ENCODE measurements around the gene NRXN2.

NRXN2 gene

GRCh38 chr11:64652586-64653387, 70.2 kb downstream of the NRXN2 start:
- DNase-seq (ENCODE audit: low read depth in 2 of 2): peak; percentile 57 to 87

GRCh38 chr11:64650923-64651523, 72.0 kb downstream of the NRXN2 start:
- DNase-seq (ENCODE audit: low read depth in 2 of 2): no peak

DNA sequence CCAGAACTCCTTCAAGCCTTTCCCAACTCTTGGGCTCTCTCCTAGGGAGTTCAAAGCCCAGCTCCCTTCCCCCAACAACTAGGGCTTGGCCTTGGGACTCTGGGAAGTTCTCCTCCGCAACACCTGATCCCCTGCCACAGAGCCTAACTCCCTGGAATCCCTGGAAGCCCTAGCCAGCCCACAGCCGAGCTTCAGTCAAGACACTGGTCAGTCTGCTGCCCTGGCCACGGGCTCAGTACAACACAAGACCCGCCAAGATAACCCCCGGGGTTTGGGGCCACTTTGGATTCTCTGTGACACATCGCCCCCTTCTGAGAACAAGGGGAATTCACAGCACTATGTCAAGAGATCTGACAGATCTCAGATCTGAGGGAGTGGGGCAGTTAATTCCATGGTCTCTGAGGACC, 73.7 kb downstream of the NRXN2 start:
- no peak for DNase-seq (ENCODE audit: low read depth in 2 of 2)

DNA sequence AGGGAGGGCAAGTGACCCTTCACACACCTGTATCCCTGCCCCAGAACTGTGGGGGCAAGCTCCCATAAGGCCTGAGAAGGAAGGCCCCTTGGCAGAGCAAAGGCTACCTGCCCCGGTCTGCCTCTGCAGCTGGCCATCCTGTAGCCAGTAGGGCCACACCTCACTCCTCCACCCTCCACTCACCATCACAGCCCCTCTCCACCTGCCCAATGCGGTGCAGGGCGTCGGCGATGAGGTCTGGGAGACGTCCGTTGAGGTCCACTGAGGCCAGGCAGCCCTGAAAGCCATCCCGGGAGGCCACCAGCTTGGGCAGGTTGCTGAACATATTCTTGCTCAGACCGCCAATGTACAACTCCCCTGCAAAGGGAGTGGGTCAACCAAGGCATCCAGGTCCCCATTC, 74.4 kb downstream of the NRXN2 start:
- no peak for DNase-seq (ENCODE audit: low read depth in 2 of 2)

DNA sequence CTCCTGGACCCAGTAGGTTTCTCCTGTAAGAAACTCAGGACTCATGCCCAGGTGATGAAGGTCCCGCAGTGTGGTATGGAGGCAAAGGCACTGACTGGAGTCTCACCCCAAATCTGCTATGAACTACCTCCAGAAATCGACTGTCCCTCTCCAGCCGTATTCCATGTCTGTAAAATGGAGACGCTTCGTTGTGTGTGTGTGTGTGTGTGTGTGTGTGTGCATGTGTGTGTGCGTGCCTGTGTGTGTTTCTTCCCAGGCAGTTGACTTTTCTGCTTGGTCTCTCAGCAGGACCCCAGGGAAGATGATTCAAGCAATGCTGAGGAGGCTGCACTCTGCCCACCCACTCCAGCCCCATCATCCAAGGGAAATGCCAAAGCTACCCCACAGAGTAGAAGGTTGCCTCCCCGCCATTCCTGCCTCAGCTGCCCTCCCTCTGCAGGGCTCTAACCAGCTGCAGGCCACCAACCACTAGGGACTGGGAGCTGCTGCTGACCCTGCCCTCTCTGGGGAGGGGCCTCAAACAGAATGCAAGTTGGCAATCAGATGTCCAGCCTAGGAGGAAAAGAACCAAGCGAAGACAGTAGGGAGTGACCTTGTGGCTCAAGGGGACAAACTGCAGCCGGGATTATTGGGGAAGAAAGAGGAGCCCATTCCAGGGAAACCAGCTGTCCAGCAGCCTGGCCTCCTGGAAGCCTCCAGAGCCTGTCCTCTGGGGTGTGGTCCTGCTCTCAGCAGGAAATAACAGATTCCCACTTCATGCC, 75.8 kb downstream of the NRXN2 start:
- no peak for DNase-seq (ENCODE audit: low read depth in 2 of 2)

DNA sequence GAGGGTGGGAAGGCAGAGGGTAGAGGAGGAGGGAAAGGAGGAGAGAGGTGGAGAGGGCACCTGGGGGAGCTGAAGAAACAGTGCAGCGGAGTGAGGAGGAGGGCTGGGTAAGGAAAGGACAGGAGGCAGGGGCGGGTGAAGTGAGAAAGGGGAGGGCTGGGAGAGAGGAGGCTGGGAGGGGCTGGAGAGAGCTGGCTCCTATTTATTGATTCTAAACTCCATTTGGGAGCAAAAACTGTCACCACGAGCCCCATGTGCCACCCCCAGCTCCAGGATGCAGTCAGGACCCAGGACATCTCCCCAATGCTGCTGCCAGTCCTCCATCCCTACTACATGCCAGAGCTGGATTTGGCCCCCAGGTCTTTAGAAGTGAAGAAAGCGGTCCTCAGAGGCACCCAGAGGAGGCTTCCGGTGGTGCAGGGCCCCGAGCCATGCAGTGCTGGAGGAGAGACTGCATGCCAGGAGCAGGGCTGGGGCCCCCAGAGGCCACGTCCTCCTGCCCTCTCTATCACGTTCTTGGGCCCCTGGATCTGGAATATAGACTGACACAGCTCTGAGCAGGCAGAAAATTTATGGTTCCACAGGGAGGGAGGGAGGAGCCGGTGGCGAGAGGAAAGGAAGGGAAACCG, 78.2 kb downstream of the NRXN2 start:
- DNase-seq (ENCODE audit: low read depth in 2 of 2): no peak

GRCh38 chr11:64643920-64644646, 78.9 kb downstream of the NRXN2 start:
- no peak for DNase-seq (ENCODE audit: low read depth in 2 of 2)

DNA sequence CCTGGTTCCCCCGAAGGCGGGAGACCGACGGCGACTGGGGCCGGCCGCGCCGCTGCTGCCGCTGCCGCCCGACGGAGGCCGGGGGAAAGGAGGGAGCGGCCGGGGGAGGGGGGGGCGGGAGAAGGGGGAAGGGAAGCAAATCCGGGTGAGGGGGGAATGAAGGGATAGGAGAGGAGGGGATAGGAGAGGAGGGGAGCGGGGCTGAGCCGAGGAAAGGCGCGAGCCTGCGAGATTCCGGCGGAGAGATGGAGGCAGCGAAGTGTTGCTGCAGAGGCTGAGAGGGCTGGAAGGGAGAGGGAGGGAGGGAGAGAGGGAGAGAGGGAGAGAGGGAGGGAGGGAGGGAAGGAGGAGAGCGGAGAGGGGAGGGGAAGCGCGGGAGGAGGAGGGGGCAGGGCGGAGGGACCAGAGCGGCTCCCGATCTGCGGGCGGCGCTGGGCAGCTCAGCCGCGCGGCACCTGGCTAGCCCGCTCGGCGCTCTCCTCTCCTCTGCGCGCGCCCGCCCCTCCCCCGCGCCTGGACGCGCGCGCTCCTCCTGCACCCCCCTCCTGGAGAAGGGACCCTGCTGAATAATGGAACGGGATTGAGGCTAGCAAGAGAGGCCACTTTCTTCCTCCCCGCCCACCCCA, 79.6 kb downstream of the NRXN2 start:
- DNase-seq (ENCODE audit: low read depth in 2 of 2): no peak

- DNase-seq (ENCODE audit: low read depth in 2 of 2): no peak
Measured at GRCh38 chr11:64642871-64643255, 80.1 kb downstream of the NRXN2 start.

GRCh38 chr11:64642418-64642735, 80.6 kb downstream of the NRXN2 start:
- no peak for DNase-seq (ENCODE audit: low read depth in 2 of 2)

DNA sequence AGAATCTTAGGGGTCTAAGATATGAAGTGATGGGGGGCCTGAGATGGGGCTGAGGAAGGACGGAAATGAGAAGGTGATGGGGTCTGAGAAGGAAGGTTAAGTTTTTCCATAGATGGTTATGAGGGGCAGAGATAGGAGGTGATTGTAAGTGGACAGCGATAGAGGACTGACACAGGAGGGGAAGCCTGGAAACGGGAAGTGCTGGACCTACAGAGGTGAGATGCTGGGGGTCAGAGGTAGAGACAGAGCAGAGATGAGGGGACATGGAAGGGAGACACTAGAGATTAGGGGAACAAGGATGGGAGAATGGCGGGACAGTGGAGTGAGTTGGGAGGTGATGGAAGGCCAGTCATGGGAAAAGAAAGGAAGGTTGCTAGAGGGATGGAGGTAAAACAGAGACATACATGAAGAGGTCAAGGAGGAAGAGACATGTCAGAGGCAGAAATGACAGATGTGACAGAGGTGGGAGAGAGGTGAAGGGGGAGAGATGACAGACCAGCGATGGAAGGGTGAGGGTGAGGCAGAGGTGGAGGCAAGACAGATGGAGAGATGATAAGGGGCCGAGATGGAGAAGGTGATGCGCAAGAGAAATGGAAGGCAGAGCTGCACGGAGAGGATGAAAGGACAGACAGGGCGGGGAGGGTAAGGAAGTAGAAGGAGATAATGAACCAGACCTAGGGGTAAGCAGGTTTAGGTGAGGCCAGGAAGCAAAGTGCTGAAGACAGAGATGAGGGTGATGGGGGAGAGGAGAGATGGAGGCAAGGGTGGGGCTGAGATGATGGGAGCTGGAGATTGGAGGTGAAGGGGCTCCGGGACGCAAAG, 81.2 kb downstream of the NRXN2 start:
- no peak for DNase-seq (ENCODE audit: low read depth in 2 of 2)

DNA sequence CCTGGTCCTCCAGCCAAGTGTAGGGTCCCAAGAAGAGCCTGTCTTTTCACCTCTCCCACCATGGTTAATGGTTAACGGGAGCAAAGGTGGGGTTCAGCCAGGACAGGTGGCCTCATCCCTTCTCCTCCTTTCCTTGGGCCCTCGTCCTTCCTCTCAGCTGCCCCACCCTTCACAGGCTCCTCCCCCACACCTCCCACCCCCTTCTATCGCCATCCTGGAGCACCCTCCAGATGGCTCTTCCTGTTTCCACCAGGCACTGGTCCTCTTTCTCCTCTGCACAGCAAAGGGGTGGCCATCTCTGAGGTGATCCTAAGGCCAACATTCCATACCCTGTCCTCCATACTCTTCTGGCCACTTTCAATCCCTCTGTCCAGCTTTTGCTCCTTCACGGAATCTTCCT, 83.1 kb downstream of the NRXN2 start:
- DNase-seq (ENCODE audit: low read depth in 2 of 2): no peak

DNA sequence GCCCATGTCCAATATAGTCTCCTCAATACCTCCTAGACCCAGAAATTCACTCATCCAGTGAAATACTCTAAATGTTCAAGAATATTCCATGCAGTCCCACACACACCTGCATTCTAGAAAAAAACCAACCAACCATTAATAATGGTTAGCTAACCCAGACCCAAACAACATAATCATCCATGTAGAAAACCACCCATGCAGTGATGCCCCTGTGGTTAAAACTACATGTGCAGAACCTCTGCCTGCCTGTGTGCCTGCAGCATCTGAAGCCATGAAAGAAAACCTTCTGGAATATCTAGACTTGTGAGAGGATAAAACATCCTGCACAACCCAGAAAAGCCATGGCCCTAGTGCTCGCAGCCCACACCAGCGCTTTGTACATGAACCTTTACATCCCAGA, 84.2 kb downstream of the NRXN2 start:
- no peak for DNase-seq (ENCODE audit: low read depth in 2 of 2)

DNA sequence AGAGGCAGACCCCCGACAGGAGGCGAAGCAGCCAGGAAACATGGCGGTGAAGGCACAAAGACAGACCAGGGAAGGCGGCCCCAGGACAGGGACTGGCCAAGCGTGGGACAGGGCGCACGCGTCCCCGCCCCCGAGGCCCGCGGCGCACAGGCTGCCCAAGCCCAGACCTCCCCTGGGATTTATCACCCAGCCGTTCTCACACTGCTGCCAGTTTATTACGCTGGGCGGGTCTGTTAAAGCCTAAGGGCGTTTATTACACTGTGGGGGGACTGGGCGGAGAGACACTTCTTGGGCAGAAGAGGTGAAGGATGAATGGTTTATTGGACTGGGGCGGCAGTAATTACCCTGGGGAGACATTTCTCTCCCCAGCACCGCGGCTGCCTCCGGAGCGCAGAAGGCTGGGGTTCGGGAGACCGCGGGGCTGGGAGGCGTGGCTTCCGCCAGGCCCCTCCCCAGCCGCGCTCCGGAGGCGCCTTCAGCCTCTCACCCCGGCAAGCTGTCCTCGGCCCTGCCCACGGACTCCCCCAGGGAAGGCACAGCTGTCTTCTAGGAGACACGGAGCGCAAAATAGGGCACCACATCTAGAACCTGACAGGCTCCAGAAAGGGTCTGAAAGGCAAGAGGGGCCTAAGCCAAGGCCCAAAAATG, 84.9 kb downstream of the NRXN2 start:
- DNase-seq (ENCODE audit: low read depth in 2 of 2): no peak

GRCh38 chr11:64637334-64638017, 85.5 kb downstream of the NRXN2 start:
- DNase-seq (ENCODE audit: low read depth in 2 of 2): no peak

DNA sequence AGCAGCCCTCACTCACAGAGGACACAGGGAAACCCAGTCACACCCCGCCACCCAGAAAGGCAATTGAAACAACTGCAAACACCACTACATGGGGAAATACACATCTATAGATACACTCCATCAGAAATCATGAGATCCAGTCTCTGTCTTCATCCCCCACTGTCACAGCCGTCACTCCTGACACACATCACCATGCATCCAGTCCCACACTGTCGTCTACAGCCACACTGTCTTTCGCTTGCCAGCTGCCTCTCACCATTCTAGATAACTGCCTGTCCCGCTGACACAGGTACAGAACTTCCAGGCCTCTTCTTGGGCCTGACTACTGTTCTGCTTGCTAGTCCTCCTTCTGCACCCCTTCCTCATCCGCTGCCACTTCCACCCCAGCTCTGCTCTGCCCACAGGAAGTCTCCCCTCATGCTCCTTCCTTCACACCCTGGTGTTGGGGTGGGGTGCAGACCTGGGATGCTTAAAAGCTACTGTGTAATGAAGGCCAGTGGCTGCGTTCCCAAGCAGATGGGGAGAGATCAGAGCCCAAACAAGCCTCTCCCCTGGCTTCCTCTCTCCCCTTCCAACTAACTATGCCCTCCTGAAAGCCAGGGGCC, 89.3 kb downstream of the NRXN2 start:
- DNase-seq (ENCODE audit: low read depth in 2 of 2): no peak

- no peak for DNase-seq (ENCODE audit: low read depth in 2 of 2)
Measured at GRCh38 chr11:64632654-64633053, 90.3 kb downstream of the NRXN2 start.

- DNase-seq (ENCODE audit: low read depth in 2 of 2): no peak
Measured at GRCh38 chr11:64632237-64632636, 90.8 kb downstream of the NRXN2 start.

- DNase-seq (ENCODE audit: low read depth in 2 of 2): no peak
Measured at GRCh38 chr11:64631675-64632074, 91.3 kb downstream of the NRXN2 start.
